OCI-LY3 (cell line): Measurements from ENCODE around the gene ADSS1.

Source experiments
- CTCF ChIP-seq: fragments of 200-600, 300-600 bp; sonication (generic); IDR thresholded peaks from 2 replicates; pipeline ENCODE4 v1.5.1; 2014; ENCODE audit warnings: antibody characterized with exemption, low read length, low read depth
- EZH2phosphoT487 ChIP-seq: fragments of 200-600 bp; shearing (Covaris generic); IDR thresholded peaks from 2 replicates; pipeline ENCODE4 v1.6.1; 2018; ENCODE audit warnings: antibody characterized with exemption, mixed run types, low read depth

- TF ChIP-seq CTCF (no peak), EZH2phosphoT487 (no peak)
These were observed 22.1 kb downstream of the ADSS1 start for GRCh38 chr14:104746071-104746545.
